ENCODE results near the gene POLK. TPM values are rescaled to one million over a fixed set of nuclear protein-coding genes. Genes with fewer than 3 reads are reported as not detected.

Gene POLK
- total and polyA plus RNA-seq, 2 of the 4 experiments (the other 2 are of a cell fraction), result 10.4 to 24.4 TPM

DNA sequence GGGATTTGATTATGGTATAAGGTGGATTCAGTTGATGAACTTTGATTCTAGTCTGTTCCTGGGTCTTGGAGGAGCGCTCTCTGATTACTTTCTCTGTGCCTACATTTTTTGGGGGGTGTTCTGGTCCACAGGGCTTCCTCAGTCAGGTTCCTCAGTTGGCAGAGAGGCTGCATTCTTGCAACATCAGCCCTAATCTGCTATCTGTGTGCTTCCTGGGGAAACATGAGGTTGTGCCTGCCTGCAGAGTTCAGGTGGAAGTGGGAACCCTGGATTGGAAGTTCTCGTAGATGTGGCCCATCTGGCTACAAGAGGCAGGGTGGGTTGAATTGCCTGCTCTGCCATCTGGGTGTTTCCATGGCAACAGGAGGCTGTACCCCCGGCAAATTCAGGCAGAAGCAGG, 24.5 kb downstream of the POLK start:
- Histone ChIP-seq H3K14ac (replicated peaks; ENCODE audit: low read depth, low read length) (no peak overlapping the region), H2AFZ (replicated peaks; ENCODE audit: low read length, poor library complexity) (no peak overlapping the region), H3K4me2 (ENCODE audit: low read depth, low read length) (no peak overlapping the region), H2AK5ac (ENCODE audit: low read depth, low read length) (no peak overlapping the region; the same call in 1 of the 2 replicates), H3K9ac (ENCODE audit: low read depth, low read length) (no peak overlapping the region), H2BK120ac (ENCODE audit: low read depth, low read length) (no peak overlapping the region), H3K9me3 (ENCODE audit: control insufficient read depth, insufficient read depth, low read length) (peaks cover 3% of the 10 kb centered on the region; the same call in 1 of the 2 replicates), H3K56ac (ENCODE audit: extremely low read depth, insufficient read depth, low read length) (no peak overlapping the region), H4K5ac (ENCODE audit: low read depth, low read length) (no peak overlapping the region), H3K9me1 (ENCODE audit: insufficient read depth, low read length) (peaks cover 9% of the 10 kb centered on the region), H4K91ac (ENCODE audit: insufficient read depth, low read depth, low read length) (no peak overlapping the region), H2BK5ac (ENCODE audit: low read depth, low read length, poor library complexity, severe bottlenecking) (no peak overlapping the region), H3K18ac (ENCODE audit: low read depth, low read length) (no peak overlapping the region), H2BK15ac (ENCODE audit: low read depth, low read length) (no peak overlapping the region), H3K27ac (ENCODE audit: insufficient read depth, low read length) (no peak overlapping the region), H3K4me1 (ENCODE audit: control insufficient read depth, insufficient read depth, low read length) (peaks cover 6% of the 10 kb centered on the region; the same call in 1 of the 2 replicates), H2AK9ac (replicated peaks; ENCODE audit: low read depth, low read length, poor library complexity) (no peak overlapping the region), H4K20me1 (ENCODE audit: insufficient read depth, low read length) (peaks cover 9% of the 10 kb centered on the region), H4K8ac (ENCODE audit: low read depth in 2 of 2, low read length in 2 of 2) (no peak overlapping the region), H3K4me3 (ENCODE audit: insufficient read depth, low read depth, low read length) (no peak overlapping the region), H3K79me1 (ENCODE audit: low read depth in 1 of 2, low read length in 2 of 2) (peaks cover 26 to 55% of the 10 kb centered on the region in 2 experiments), H3K36me3 (ENCODE audit: control insufficient read depth, insufficient read depth, low read length) (no peaks in the 10 kb centered on the region; the same call in 1 of the 2 replicates), H2BK20ac (ENCODE audit: low read depth, low read length) (no peak overlapping the region), H3K23ac (ENCODE audit: low read depth, low read length) (no peak overlapping the region), H3K27me3 (ENCODE audit: control insufficient read depth, insufficient read depth, low read length) (no peaks in the 10 kb centered on the region), H3K4ac (ENCODE audit: low read depth, low read length) (no peak overlapping the region)
- WGBS, 2 experiments (ENCODE audit: extremely low coverage in 2 of 2, insufficient read length in 1 of 2), result 100% methylated on average over 1 of the region's 3 CpGs; no CpG with 5 or more reads in 1 of the 2 experiments
- ATAC-seq (ENCODE audit: low read depth) (no peak), DNase-seq (no peak)
- ChIA-PET POLR2A (ENCODE audit: unreplicated experiment) (no interaction called here), CTCF (no interaction called here)
- BruUV-seq (replicated peaks), result no TSS peak
- no peak for TF ChIP-seq CHD1 (IDR thresholded peaks at IDR 0.05; ENCODE audit: low read depth, low read length)
- TF ChIP-seq FOS (IDR thresholded peaks at IDR 0.05; ENCODE audit: low read depth, low read length), result no peak
- TF ChIP-seq NFE2L2 (IDR thresholded peaks at IDR 0.05; ENCODE audit: low read depth, low read length), result no peak
- dilution Hi-C loops (cut with HindIII; ENCODE audit: low sequenced_read_pairs, unreplicated experiment), result no loop called here
- intact Hi-C loops (cut with micrococcal nuclease), result no loop called here
- in situ Hi-C loops (cut with MboI; ENCODE audit: low sequenced_read_pairs), result no loop called here
